ENCODE measurements around the gene NOS1.

DNA sequence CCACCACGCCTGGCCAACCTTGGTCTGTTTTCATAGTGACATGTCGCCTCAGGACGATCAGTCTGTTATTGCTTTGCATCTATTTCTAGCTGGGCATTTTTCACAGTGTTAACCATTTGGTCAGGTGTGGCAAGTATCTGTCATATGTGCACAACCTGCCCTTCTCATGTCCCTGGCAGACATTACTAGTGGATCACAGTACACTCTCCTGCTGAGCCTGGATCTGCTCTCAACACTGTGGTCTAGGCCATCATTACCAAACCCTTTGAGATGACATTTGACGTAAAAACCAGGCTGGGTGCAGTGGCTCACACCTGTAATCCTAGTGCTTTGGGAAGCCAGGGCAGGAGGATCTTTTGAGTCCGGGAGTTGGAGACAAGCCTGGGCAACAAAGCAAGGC, 29.4 kb upstream of the NOS1 start:
- TF ChIP-seq, protein P1, sequence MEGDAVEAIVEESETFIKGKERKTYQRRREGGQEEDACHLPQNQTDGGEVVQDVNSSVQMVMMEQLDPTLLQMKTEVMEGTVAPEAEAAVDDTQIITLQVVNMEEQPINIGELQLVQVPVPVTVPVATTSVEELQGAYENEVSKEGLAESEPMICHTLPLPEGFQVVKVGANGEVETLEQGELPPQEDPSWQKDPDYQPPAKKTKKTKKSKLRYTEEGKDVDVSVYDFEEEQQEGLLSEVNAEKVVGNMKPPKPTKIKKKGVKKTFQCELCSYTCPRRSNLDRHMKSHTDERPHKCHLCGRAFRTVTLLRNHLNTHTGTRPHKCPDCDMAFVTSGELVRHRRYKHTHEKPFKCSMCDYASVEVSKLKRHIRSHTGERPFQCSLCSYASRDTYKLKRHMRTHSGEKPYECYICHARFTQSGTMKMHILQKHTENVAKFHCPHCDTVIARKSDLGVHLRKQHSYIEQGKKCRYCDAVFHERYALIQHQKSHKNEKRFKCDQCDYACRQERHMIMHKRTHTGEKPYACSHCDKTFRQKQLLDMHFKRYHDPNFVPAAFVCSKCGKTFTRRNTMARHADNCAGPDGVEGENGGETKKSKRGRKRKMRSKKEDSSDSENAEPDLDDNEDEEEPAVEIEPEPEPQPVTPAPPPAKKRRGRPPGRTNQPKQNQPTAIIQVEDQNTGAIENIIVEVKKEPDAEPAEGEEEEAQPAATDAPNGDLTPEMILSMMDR (IDR thresholded peaks at IDR 0.05) = no peak
- TF ChIP-seq POLR2A (IDR thresholded peaks at IDR 0.05) (no peak), POLR2AphosphoS5 (IDR thresholded peaks at IDR 0.05) (no peak)

Data from breast epithelium (tissue), 3 donors.